ENCODE measurements around the gene TTC28.
A peak's percentile ranks its signal among the peaks of the same experiment; 100 is the strongest.
"Not testable (repeated sequence)": the region's sequence is repeated elsewhere in the genome, so short reads cannot be mapped to it uniquely, and the experiment has no call there.

Gene TTC28

DNA sequence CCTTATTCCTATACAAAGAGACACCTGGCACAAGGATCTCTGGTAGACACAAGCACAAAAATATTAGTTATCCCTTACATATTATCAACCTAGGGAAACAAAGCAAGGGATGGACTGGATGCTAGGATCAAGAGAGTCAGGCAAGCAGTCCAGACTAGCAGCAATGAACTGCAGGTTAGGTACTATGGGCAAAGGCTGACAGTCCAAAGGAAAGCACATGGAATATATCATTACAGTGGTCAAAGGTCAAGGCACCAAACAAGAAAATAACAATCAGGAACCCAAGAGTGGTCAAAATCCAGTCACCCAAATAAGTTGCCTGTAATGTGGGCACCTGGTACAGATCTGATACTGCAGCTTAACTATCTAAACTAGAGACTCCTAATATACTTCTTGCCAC is 77.7 kb downstream of the TTC28 start:
- no peak for DNase-seq (ENCODE audit: low spot score)

DNA sequence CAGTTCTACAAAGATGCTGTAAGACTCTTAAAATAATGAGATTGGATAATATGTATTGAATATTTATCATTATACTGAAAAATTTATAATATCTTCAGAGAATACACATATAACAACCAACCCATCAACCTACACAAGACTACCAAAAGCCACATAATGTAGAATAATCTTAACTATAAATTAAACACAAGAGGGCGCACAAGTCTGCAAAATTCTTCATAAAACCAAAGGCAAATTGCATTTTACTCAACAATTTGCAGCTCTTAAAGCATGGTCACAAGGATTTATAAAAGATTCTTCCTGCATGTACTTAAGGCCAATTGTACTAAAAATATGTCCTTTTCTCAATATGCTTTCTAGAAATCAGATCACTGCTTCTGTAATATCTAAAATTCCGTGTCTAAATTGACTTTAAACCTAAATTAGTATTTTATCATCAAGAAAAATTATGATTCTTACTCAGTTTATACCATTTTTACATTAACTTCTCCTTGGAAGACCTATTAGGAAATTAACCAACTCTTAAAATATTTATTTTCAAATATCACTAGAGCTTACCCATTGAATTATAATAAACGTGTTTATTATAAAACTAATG is 79.0 kb downstream of the TTC28 start:
- DNase-seq (ENCODE audit: low spot score) = peak; percentile 16

DNA sequence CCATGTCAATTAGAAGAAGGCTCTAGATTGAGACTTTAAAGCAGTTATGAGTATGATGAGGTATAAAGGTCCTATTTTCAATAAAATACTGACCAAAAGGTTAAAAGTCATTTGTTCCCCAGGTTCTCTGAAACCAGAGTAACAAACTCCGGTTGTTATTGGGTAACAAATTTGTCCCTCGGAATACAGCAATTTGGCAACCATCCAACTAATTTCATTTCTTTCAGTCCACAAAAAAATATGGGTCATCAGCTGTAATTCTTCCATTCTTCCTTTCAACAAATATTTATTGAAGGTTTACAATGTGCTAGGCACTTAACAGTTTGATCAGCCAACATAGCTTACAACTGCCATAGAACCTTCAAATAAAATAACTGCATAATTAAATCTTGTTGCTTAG is 79.9 kb downstream of the TTC28 start:
- DNase-seq (ENCODE audit: low spot score) = no peak

DNA sequence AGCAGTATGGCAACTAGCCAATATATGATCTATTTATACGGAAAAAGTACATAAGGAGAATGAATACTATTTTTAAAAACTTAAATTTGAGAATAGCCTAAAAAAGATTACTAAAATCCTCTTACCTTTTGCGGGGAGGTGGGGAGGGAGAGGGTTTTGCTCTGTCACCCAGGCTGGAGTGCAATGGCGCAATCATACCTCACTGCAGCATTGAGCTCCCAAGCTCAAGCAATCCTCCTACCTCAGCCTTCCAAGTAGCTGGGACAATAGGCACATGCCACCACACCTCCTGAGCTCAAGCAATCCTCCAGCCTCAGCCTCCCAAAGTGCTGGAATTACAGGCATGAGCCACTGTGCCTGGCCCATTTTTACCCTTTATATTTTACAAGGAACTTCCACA is 82.0 kb downstream of the TTC28 start:
- no peak for DNase-seq (ENCODE audit: low spot score)

DNA sequence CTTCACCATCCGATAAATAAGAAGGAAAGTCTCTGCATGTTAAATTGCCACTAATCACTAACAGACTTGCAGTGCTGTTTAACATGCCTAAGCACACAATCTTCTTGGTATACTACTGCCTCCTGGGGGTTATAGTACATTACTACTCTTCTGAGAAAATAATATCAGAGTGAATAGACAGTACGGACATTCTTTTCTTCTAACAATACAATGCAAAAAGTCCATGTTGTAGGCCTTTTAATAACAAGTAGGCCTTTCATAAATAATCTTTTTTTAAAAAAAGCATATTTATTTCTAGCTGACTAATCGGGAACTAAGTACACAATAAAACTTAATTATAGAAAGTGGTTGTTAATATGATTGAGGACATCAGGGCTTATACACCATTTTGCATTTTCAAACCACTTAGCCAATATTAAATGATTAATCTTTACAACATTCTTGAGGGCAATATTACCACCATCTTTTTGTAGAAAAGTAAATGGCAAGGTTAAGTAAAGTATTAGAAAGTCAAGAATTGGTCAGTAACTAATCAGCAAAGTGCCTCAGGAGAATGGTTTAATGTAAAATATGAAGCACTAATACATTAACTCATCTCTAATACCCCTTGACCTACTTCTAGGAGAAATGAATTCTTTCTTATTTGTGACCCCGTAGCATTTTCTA is 84.7 kb downstream of the TTC28 start:
- peak; percentile 19 for DNase-seq (ENCODE audit: low spot score)

DNA sequence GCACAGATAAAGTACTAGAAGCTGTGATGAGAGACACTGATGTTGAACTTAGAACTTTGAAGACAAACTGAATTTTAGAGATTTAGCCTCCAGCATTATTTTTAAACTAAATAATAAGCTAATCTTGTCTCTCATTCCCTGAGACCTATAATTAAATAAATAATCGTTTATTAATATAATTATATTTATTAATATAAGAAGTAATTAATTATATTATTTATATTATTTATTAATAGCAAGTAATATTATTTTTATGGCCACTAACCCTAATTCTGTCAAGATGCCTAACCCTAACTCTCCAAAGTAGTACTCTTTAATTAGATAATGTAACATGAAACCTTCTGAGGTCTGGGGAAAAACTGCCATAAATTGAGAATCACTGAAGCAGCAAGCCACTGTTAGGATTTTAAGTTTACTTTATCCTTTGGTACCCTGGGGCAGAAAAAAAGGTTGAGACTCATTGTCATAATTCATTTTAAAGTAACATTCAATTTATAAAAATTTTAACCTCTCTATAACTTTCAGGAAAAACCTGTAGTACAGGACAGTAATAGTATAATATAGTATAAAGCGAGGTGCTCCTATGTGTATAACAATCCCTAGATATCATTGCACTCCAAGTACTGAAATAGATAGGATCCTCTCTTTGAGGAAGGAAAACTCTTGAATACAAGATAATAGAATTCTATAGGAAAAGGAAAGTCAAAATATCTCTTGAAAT is 85.4 kb downstream of the TTC28 start:
- DNase-seq (ENCODE audit: low spot score) = no peak

DNA sequence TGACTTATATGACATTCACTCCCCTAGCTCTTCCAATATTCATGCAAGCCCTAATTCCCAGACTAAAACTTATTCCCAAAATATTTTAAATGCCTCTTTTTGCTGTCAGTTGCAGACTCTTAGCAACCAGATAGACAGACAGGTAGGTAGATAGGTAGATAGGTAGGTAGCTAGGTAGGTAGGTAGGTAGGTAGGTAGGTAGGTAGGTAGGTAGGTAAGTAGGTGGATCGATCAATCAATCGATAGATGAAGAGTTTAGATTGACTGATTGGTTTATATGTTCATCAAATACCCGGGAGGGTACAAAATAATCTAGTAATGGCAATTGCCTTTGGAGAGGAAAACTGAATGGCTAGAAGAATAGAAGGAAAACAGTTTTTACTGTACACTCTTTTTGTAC is 86.3 kb downstream of the TTC28 start:
- DNase-seq (ENCODE audit: low spot score) = no peak

DNA sequence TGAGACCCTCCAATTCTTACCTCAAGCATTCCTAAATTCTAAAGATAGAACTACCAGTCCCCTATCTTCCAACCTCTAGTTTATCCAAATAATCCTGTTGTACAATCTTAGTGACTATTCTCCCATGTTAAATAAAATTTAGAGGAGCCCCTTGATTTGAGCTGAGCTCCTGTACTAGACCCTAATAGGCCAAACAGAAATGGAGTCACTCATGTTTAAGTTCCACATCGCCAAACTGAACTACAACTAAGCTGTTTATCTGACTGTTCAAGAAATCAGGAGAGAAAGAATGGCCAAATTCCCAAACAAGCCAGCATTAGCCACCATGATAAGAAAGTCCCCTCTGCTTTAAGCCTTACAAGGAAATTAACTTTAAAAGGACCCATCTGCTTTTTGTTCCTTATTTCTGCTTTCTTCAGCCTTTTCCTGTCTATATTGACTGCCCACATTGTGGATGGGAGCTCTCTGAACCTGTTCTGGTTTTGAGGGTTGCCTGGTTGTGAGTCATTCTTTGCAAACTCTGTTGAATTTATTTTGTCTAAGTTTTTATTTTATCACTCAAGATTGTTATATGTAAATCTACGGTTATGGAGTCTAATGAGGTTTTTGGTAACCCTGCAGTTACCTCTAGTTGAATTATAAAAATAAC is 90.4 kb downstream of the TTC28 start:
- DNase-seq (ENCODE audit: low spot score) = no peak

DNA sequence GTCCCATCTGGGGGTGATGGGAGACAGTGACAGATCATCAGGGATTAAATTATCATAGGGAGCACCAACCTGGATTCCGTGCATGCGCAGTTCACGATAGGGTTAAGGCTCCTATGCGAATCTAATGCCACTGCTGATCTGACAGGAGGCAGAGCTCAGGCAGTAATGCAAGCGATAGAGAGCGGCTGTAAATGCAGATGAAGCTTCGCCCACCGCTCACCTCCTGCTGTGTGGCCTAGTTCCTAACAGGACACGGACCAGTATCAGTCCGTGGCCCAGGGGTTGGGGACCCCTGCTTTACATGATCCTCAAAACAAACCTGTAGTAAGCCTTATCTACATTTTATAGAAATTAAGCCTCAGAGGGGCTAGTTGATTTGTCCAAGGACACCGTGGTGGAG is 94.3 kb downstream of the TTC28 start:
- DNase-seq (ENCODE audit: low spot score) = no peak

DNA sequence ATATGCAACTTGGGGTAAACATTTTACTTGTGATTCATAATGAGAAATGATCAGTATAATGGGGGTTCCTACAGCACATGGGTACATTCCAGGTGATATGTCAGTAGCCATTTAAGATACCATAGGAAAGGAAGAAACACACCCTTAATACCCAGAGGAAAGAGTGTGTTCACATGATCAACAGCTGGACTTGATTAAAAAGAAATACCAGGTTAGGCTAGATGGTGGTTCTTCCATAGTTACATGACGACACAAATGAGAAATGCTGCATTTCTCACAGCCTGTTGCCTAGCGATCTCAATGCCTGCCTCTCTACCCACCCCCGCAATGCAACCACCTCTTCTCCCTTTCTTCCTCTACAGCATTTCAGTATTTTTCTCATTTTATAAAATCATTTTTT is 96.8 kb downstream of the TTC28 start:
- no peak for DNase-seq (ENCODE audit: low spot score)

DNA sequence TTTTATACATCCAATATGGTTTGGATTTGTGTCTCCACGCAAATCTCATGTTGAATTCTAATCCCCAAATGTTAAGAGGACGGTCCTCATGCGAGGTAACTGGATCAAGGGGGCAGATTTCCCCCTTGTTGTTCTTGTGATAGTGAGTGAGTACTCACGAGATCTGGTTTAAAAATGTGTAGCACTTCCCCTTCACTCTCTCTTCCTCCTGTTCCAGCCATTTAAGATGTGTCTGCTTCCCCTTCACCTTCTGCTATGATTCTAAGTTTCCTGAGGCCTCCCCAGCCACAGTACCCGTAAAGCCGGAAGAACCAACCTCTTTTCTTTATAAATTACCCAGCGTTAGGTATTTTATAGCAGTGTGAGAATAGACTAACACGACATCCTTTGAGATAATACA is 98.6 kb downstream of the TTC28 start:
- no peak for DNase-seq (ENCODE audit: low spot score)

DNA sequence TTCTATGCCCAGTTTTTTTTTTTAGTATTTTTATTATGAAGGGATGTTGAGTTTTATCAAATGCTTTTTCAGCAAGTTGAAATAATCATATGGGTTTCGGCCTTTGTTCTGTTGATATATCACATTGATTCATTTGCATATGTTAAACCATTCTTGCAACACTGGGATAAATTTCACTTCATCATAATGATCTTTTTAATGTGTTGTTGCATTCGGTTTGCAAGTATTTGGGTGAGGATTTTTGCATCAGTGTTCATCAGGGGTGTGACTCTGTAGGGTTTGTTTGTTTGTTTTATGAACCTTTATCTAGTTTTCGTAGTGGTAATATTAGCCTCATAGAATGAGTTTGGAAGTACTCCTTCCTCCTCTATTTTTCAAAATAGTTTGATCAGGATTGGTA is 103.5 kb downstream of the TTC28 start:
- DNase-seq (ENCODE audit: low spot score) = no peak

DNA sequence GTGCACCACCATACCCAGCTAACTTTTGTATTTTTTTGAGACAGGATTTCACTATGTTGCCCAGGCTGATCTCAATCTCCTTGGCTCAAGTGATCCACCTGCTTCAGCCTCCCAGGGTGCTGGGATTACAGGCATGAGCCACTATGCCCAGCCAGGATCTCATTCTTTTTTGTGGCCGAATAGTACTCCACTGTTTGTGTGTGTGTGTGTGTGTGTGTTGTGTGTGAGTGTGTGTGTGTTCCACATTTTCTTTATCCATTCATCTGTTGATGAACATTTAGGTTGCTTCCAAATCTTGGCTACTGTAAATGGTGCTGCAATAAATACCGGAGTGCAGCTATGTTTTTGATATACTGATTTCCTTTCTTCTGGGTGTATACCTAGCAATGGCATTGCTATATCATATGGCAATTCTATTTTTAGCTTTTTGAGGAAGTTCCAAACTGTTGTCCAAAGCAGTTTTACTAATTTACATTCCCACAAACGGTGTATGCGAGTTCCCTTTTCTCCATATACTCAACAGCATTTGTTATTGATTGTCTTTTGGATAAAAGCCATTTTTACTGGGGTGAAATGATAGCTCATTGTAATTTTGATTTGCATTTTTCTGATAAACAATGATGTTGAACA is 105.4 kb downstream of the TTC28 start:
- DNase-seq (ENCODE audit: low spot score) = no peak

DNA sequence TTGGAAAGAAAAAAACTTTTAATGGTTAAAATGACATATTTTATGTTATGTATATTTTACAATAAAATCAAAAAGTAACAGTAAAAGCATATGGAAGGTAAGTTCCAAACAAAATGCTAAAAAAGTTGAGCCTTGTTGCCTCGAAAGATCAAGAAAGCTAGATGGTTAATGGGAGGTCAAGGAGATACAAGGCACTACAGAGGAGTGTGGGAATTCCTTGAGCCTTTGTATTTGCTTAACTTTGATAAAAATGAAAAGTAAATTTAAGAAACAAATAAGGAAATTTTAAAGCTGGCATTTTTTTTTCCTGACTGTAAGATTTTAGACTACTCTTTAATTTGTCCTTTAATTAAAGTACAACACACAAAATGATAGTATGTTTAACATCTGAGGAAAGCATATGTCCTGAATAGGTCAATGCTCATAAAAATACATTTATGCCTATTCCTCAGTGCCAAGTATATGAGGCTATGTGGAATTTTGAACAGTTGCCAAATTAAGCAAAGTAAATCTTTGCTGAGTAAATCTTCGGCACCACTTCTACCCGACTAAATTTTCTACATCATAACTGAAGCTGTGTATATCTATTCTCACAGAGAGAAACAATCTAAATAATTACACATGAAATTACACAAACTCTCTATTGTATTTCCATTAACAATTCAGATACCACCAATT is 108.8 kb downstream of the TTC28 start:
- DNase-seq (ENCODE audit: low spot score) = no peak

DNA sequence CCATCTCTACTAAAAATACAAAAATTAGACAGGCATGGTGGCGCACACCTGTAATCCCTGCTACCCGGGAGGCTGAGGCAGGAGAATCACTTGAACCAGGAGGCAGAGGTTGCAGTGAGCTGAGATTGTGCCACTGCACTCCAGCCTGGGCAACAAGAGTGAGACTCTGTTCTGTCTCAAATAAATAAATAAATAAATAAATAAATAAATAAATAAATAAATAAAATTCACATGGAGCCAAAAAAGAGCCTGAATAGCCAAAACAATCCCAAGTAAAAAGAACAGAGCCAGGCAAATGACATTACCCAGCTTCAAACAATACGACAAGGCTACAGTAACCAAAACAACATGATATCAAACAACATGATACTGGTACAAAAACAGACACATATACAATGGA is 110.7 kb downstream of the TTC28 start:
- not testable (repeated sequence) for DNase-seq (ENCODE audit: low spot score)

DNA sequence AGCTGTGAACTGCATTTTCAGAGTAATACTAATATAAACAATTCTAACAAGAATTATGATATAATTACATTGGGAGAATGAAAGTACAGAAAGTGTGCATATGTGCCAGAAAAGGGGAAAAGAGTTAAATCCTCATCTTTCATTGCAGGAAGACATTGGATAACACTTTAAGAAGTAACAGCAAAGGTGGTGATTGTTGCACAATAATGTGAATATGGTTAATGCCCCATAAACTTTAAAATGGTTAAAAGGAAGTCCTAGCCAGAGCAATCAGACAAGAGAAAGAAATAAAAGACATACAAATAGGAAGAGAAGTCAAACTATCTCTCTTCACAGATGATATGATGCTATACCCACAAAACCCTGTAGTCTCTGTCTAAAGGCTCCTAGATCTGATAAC is 111.5 kb downstream of the TTC28 start:
- DNase-seq (ENCODE audit: low spot score) = no peak

DNA sequence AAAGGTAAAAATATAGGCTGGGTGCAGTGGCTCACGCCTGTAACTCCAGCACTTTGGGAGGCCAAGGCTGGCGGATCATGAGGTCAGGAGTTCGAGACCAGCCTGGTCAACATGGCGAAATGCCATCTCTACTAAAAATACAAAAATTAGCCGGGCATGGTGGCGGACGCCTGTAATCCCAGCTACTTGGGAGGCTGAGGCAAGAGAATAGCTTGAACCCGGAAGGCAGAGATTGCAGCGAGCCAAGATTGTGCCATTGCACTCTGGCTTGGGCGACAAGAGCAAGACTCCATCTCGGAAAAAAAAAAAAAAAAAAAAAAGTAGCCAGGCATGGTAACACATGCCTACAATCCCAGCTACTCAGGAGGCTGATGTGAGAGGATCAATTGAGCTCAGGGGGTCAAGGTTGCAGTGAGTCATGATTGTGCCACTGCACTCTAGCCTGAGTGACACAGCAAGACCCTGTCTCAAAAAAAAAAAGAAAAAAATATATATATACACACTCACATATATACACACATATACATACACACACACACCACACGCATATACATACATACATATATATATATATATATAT is 112.6 kb downstream of the TTC28 start:
- not testable (repeated sequence) for DNase-seq (ENCODE audit: low spot score)

DNA sequence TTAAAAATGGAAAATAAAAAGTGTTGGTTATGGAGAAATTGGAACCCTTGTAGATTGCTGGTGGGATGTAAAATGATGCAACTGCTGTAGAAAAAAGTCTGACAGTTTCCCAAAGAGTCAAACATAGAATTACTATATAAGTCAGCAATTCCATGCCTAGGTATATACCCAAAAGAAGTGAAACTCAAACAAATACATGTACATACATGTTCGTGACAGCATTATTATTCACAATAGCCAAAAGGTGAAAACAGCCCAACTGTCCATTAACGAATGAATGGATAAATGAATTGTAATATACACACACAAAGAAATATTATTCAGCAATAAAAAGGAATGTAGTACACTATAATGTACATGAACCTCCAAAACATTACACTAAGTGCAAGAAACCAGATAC is 116.0 kb downstream of the TTC28 start:
- no peak for DNase-seq (ENCODE audit: low spot score)

DNA sequence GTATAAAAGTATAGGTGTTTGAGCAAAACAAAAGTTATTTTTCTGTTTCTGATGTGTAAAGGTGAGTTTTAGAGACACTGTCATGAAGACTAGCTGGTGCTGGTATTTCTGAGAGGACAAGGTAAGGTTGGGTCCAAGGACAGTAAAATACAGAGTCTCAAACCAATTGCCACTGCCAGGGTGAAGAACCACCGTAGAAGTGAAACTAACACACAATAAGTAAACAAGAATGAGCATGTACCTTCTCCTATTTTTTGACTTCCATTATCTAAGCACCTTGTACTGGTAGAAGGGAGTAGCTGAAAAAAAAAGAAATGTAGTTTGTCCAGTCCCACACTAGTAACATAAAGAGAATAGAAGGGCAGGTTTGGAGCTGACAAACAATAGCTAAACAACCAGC is 117.3 kb downstream of the TTC28 start:
- no peak for DNase-seq (ENCODE audit: low spot score)

DNA sequence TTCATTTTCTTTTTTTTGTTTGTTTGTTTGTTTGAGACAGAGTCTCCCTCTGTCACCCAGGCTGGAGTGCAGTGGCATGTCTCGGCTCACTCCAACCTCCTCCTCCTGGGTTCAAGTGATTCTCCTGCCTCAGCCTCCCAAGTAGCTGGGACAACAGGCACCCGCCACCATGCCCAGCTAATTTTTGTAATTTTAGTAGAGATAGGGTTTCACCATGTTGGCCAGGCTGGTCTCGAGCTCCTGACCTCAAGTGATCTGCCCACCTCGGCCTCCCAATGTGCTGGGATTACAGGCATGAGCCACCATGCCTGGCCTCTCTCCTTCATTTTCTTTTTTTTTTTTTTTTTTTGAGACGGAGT is 118.9 kb downstream of the TTC28 start:
- DNase-seq (ENCODE audit: low spot score) = not testable (repeated sequence)

DNA sequence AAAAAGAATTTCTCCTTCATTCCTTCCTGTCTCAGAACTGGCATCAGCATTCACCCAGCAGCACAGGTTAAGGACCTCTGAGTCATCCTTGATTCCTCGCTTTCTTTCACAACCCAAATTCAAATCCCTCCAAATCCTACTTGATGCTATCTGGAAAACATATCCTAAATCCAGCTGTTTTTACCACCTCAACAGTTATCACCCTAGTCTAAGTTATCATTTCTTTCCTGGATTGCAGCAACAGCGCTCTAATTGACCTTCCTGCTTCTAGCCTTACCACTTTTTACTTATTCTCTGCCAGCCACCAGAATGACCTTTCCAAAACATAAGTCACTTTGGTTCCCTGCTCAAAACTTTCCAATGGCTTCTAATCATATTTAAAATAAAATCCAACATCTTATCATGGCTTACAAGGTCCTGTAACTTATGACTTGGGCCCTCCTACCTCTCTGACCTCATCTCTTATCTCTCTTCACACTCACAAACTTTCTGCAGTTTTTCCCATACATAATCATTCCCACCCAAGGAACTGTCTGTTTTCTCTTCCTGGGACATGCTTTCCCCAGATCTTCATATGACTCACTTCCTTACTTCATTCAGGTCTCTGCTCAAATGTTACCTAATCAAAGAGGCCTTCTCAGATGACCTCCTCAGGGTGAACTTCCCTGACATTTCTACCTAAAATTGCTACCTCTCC is 119.4 kb downstream of the TTC28 start:
- DNase-seq (ENCODE audit: low spot score) = no peak

Measured in HuH-7 (cell line).